Vagina (tissue), 2 donors: ENCODE data around the gene S100P. TPM values are rescaled to one million over a fixed set of nuclear protein-coding genes. Genes with fewer than 3 reads are reported as not detected.
A peak's percentile ranks its signal among the peaks of the same experiment; 100 is the strongest.
"Not testable (repeated sequence)": the region's sequence is repeated elsewhere in the genome, so short reads cannot be mapped to it uniquely, and the experiment has no call there.

ENCODE experiments used
- DNase-seq, 2 donors: peaks; one replicate each; pipeline ENCODE4 v3.0.0-alpha.2; 2017; ENCODE audit errors: extremely low spot score in 2 of 2
- H3K27ac ChIP-seq: fragments of 200-600 bp; sonication (generic); one replicate; pipeline ENCODE4 v1.5.1; 2019
- H3K27me3 ChIP-seq: fragments of 200-600 bp; sonication (generic); one replicate; pipeline ENCODE4 v1.5.1; 2019
- H3K36me3 ChIP-seq, 2 donors: fragments of 200-600 bp; sonication (generic); one replicate each; pipeline ENCODE4 v1.5.1; 2017 to 2019
- H3K4me1 ChIP-seq: fragments of 200-600 bp; sonication (generic); one replicate; pipeline ENCODE4 v1.5.1; 2019
- H3K4me3 ChIP-seq, 2 donors: fragments of 200-600 bp; sonication (generic); 1 replicate in 1 of 2; 2 replicates in 1 of 2; pipeline ENCODE4 v1.5.1; 2016 to 2019
- H3K9me3 ChIP-seq: fragments of 200-600 bp; sonication (generic); one replicate; pipeline ENCODE4 v1.5.1; 2019
- CTCF ChIP-seq, 3 experiments: fragments of 450-650 bp in 2 of 3; fragments of 200-600 bp in 1 of 3; sonication (generic) in 1 of 3; IDR thresholded peaks; one replicate each; pipeline ENCODE4 v1.5.1; 2017 to 2019; ENCODE audit warnings: antibody characterized with exemption in 3 of 3, mild to moderate bottlenecking in 2 of 3, moderate library complexity in 2 of 3
- POLR2A ChIP-seq, 2 donors: fragments of 450-650 bp; IDR thresholded peaks; one replicate each; pipeline ENCODE4 v1.6.1; 2017; ENCODE audit warnings: antibody characterized with exemption in 2 of 2, mild to moderate bottlenecking in 2 of 2, moderate library complexity in 2 of 2
- POLR2AphosphoS5 ChIP-seq, 2 donors: sonication (generic); formaldehyde crosslinking; IDR thresholded peaks; one replicate each; pipeline ENCODE4 v1.9.0; 2017; ENCODE audit warnings: antibody characterized with exemption in 2 of 2, mild to moderate bottlenecking in 2 of 2, low read depth in 1 of 2; ENCODE audit not compliant: insufficient read depth in 1 of 2
- intact Hi-C: fragments of 100-400 bp; cut with DNase I; formaldehyde crosslinking; loops from one replicate; pipeline ENCODE4 v1.15.1; 2023
- total RNA-seq: library from RNA; depleted of rRNA; stranded (reverse); fragments of >200 nt; gene quantifications from one replicate; pipeline ENCODE4 v1.2.3, GENCODE V29; 2016

The S100P gene
- total RNA-seq, 1 donor from 2014 or later: 18.2 TPM

- no peak for DNase-seq
- intact Hi-C loops: loop anchor here (10.0 kb wide), 1 partner anchor 355 kb away; no protein-coding TSS in a partner anchor
- Histone ChIP-seq H3K4me3 (no peak overlapping the region), H3K4me1 (peaks cover 38% of the 10 kb centered on the region), H3K27ac (peak overlapping the region; percentile 12), H3K9me3 (no peaks in the 10 kb centered on the region), H3K27me3 (no peaks in the 10 kb centered on the region), H3K36me3 (no peaks in the 10 kb centered on the region)
- TF ChIP-seq CTCF (IDR thresholded peaks at IDR 0.05) (peak; percentile 94 to 99 (median 97)), POLR2AphosphoS5 (IDR thresholded peaks at IDR 0.05; ENCODE audit: insufficient read depth in 1 of 2, low read depth in 1 of 2) (no peak)
Measured at GRCh38 chr4:6720202-6720699, 26.6 kb downstream of the S100P start.

- intact Hi-C loops: loop anchor here (10.0 kb wide), 1 partner anchor 354 kb away; no protein-coding TSS in a partner anchor
- DNase-seq: no peak
- H3K4me3 ChIP-seq: no peak overlapping the region
- TF ChIP-seq POLR2AphosphoS5 (IDR thresholded peaks at IDR 0.05; ENCODE audit: insufficient read depth in 1 of 2, low read depth in 1 of 2): no peak
- TF ChIP-seq POLR2A (IDR thresholded peaks at IDR 0.05): no peak
- TF ChIP-seq CTCF (IDR thresholded peaks at IDR 0.05): no peak
- H3K27me3 ChIP-seq: no peaks in the 10 kb centered on the region
- no peaks in the 10 kb centered on the region for H3K9me3 ChIP-seq
- H3K27ac ChIP-seq: no peak overlapping the region
- H3K36me3 ChIP-seq: no peaks in the 10 kb centered on the region
- peaks cover 38% of the 10 kb centered on the region for H3K4me1 ChIP-seq
Measured at GRCh38 chr4:6721121-6721520, 27.4 kb downstream of the S100P start.

GRCh38 chr4:6722891-6723290, 29.2 kb downstream of the S100P start:
- H3K27me3 ChIP-seq: no peaks in the 10 kb centered on the region
- no peak overlapping the region for H3K27ac ChIP-seq
- H3K9me3 ChIP-seq: no peaks in the 10 kb centered on the region
- no peak for TF ChIP-seq CTCF (IDR thresholded peaks at IDR 0.05)
- TF ChIP-seq POLR2AphosphoS5 (IDR thresholded peaks at IDR 0.05; ENCODE audit: insufficient read depth in 1 of 2, low read depth in 1 of 2): no peak
- TF ChIP-seq POLR2A (IDR thresholded peaks at IDR 0.05): no peak
- no peak overlapping the region for H3K4me3 ChIP-seq
- DNase-seq: no peak
- H3K4me1 ChIP-seq: peaks cover 32% of the 10 kb centered on the region
- intact Hi-C loops: loop anchor here (10.0 kb wide), 1 partner anchor 352 kb away; no protein-coding TSS in a partner anchor
- H3K36me3 ChIP-seq: no peaks in the 10 kb centered on the region

GRCh38 chr4:6723851-6724250, 30.2 kb downstream of the S100P start:
- Histone ChIP-seq H3K4me3 (no peak overlapping the region), H3K36me3 (no peaks in the 10 kb centered on the region), H3K27ac (no peak overlapping the region), H3K9me3 (no peaks in the 10 kb centered on the region), H3K27me3 (no peaks in the 10 kb centered on the region), H3K4me1 (peaks cover 27% of the 10 kb centered on the region)
- no peak for DNase-seq
- no peak for TF ChIP-seq POLR2A (IDR thresholded peaks at IDR 0.05)
- TF ChIP-seq POLR2AphosphoS5 (IDR thresholded peaks at IDR 0.05; ENCODE audit: insufficient read depth in 1 of 2, low read depth in 1 of 2): no peak
- no peak for TF ChIP-seq CTCF (IDR thresholded peaks at IDR 0.05)
- intact Hi-C loops: loop anchor here (10.0 kb wide), 1 partner anchor 351 kb away; no protein-coding TSS in a partner anchor

GRCh38 chr4:6724421-6725111, 30.9 kb downstream of the S100P start:
- no peaks in the 10 kb centered on the region for H3K36me3 ChIP-seq
- no peaks in the 10 kb centered on the region for H3K27me3 ChIP-seq
- TF ChIP-seq CTCF (IDR thresholded peaks at IDR 0.05) (no peak), POLR2AphosphoS5 (IDR thresholded peaks at IDR 0.05; ENCODE audit: insufficient read depth in 1 of 2, low read depth in 1 of 2) (no peak), POLR2A (IDR thresholded peaks at IDR 0.05) (no peak)
- H3K27ac ChIP-seq: no peak overlapping the region
- H3K4me3 ChIP-seq: no peak overlapping the region
- peaks cover 27% of the 10 kb centered on the region for H3K4me1 ChIP-seq
- no peaks in the 10 kb centered on the region for H3K9me3 ChIP-seq
- intact Hi-C loops: loop anchor here (10.0 kb wide), 1 partner anchor 350 kb away; no protein-coding TSS in a partner anchor
- no peak for DNase-seq

GRCh38 chr4:6725427-6725961, 31.8 kb downstream of the S100P start:
- H3K4me1 ChIP-seq: peaks cover 20% of the 10 kb centered on the region
- not testable (repeated sequence) for DNase-seq, H3K36me3 ChIP-seq, H3K27ac ChIP-seq, H3K4me3 ChIP-seq, H3K9me3 ChIP-seq, H3K27me3 ChIP-seq
- intact Hi-C loops: loop anchor here (10.0 kb wide), 1 partner anchor 349 kb away; no protein-coding TSS in a partner anchor
